GM10847 (cell line): ENCODE data around the gene STARD8.

Source experiments
- POLR2A ChIP-seq: IDR thresholded peaks from 2 replicates; pipeline ENCODE4 v1.6.1; 2011; ENCODE audit not compliant: insufficient read length; ENCODE audit errors: extremely low read depth

The STARD8 gene

GRCh38 chrX:68652326-68653170, 5.1 kb downstream of the STARD8 start:
- TF ChIP-seq POLR2A, result no peak

GRCh38 chrX:68654693-68655092, 7.2 kb downstream of the STARD8 start:
- TF ChIP-seq POLR2A, result no peak

GRCh38 chrX:68658530-68658929, 11.1 kb downstream of the STARD8 start:
- TF ChIP-seq POLR2A, result no peak

GRCh38 chrX:68659385-68659784, 11.9 kb downstream of the STARD8 start:
- no peak for TF ChIP-seq POLR2A

GRCh38 chrX:68659786-68660185, 12.3 kb downstream of the STARD8 start:
- no peak for TF ChIP-seq POLR2A

- TF ChIP-seq POLR2A, result no peak
These were observed 13.3 kb downstream of the STARD8 start for GRCh38 chrX:68660746-68661145.

GRCh38 chrX:68665502-68665901, 18.0 kb downstream of the STARD8 start:
- TF ChIP-seq POLR2A, result no peak

- TF ChIP-seq POLR2A, result no peak
These were observed 19.1 kb downstream of the STARD8 start for GRCh38 chrX:68666580-68666979.

- no peak for TF ChIP-seq POLR2A
These were observed 21.8 kb downstream of the STARD8 start for GRCh38 chrX:68669094-68669860.

- no peak for TF ChIP-seq POLR2A
These were observed 22.4 kb downstream of the STARD8 start for GRCh38 chrX:68669871-68670270.

GRCh38 chrX:68671221-68671620, 23.8 kb downstream of the STARD8 start:
- TF ChIP-seq POLR2A, result no peak

- TF ChIP-seq POLR2A, result no peak
These were observed 25.3 kb downstream of the STARD8 start for GRCh38 chrX:68672581-68673318.

- TF ChIP-seq POLR2A, result no peak
These were observed 28.1 kb downstream of the STARD8 start for GRCh38 chrX:68675571-68675970.

- no peak for TF ChIP-seq POLR2A
These were observed 28.9 kb downstream of the STARD8 start for GRCh38 chrX:68676335-68676734.

GRCh38 chrX:68677998-68678397, 30.5 kb downstream of the STARD8 start:
- TF ChIP-seq POLR2A, result no peak
